ENCODE data around the gene TSHZ1.

DNA sequence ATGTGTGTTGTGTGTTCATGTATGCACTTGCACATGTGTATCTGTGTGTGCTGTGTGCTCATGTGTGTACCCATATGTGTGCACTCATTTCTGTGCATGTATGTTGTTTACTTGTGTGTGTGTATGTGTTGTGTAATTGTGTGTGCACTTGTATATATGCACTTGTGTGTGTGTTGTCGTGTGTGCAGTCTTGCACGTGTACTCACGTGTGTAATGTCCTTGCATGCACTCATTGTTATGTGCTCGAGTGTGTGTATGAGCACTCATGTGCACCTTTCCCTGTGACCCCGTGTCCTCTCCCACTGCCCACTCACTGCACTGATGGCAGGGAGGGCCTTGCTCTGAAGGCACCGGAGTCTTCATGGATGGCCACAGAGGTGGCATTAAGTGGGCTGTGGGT lies 124.9 kb downstream of the TSHZ1 start:
- TF ChIP-seq ARNT (IDR thresholded peaks at IDR 0.05) = no peak
- TF ChIP-seq FOXM1 (IDR thresholded peaks at IDR 0.05; ENCODE audit: borderline replicate concordance) = no peak
- no peak for TF ChIP-seq SUZ12 (IDR thresholded peaks at IDR 0.05)
- no peak for TF ChIP-seq HDGF (IDR thresholded peaks at IDR 0.05; ENCODE audit: borderline replicate concordance)
- TF ChIP-seq BHLHE40 (IDR thresholded peaks at IDR 0.05; ENCODE audit: borderline replicate concordance) = no peak
- TF ChIP-seq SP1 (IDR thresholded peaks at IDR 0.05) = no peak
- TF ChIP-seq TARDBP (IDR thresholded peaks at IDR 0.05) = no peak
- no peak for TF ChIP-seq NFRKB (IDR thresholded peaks at IDR 0.05)
- TF ChIP-seq ELF4 (IDR thresholded peaks at IDR 0.05) = no peak
- no peak for TF ChIP-seq FOXA1 (IDR thresholded peaks at IDR 0.05)
- no peak for TF ChIP-seq L3MBTL2 (conservative IDR thresholded peaks at IDR 0.05)

All from HEK293T (cell line).